ENCODE data around the gene COL4A3.

- no peak for TF ChIP-seq EZH2 (IDR thresholded peaks at IDR 0.05; ENCODE audit: low read length)
- TF ChIP-seq CTCF (optimal IDR thresholded peaks at IDR 0.05 in 1 of 3, IDR thresholded peaks at IDR 0.05 in 1 of 3, conservative IDR thresholded peaks at IDR 0.05 in 1 of 3; ENCODE audit: extremely low read depth in 1 of 3, insufficient read depth in 2 of 3, low read length in 3 of 3), result no peak
These were observed 57.9 kb downstream of the COL4A3 start for GRCh38 chr2:227222292-227222691.

Measured in keratinocyte (primary cell).